Breast epithelium (tissue), 4 donors: ENCODE measurements around the gene TNFSF13. TPM values are rescaled to one million over a fixed set of nuclear protein-coding genes. Genes with fewer than 3 reads are reported as not detected.

Experiments
- DNase-seq, 2 donors: peaks; one replicate each; pipeline ENCODE4 v3.0.0-alpha.2; 2019; ENCODE audit warnings: low spot score in 2 of 2
- H3K27ac ChIP-seq, 2 donors: fragments of 200-600 bp; sonication (generic) in 1 of 2; one replicate each; pipeline ENCODE4 v1.5.1; 2016 to 2019; ENCODE audit warnings: mild to moderate bottlenecking in 1 of 2
- H3K27me3 ChIP-seq, 2 donors: fragments of 200-600 bp; sonication (generic) in 1 of 2; one replicate each; pipeline versions ENCODE4 v1.5.1 to v1.6.0; 2017 to 2019; ENCODE audit warnings: control low read depth in 1 of 2, mild to moderate bottlenecking in 1 of 2
- H3K36me3 ChIP-seq: fragments of 200-600 bp; one replicate; pipeline ENCODE4 v1.5.1; 2019
- H3K4me1 ChIP-seq, 2 donors: fragments of 200-600 bp; sonication (generic); one replicate each; pipeline ENCODE4 v1.5.1; 2016 to 2019; ENCODE audit warnings: control low read depth in 1 of 2
- H3K4me3 ChIP-seq, 3 donors: fragments of 200-600 bp; sonication (generic); 1 replicate in 2 of 3; 2 replicates in 1 of 3; pipeline ENCODE4 v1.5.1; 2016 to 2019; ENCODE audit warnings: mild to moderate bottlenecking in 3 of 3, moderate library complexity in 2 of 3
- H3K9me3 ChIP-seq, 2 donors: fragments of 200-600 bp; sonication (generic) in 1 of 2; one replicate each; pipeline ENCODE4 v1.5.1; 2016 to 2019; ENCODE audit warnings: control low read depth in 1 of 2
- CTCF ChIP-seq, 3 donors: fragments of 450-650 bp; IDR thresholded peaks; one replicate each; pipeline ENCODE4 v1.5.1; 2016 to 2017; ENCODE audit warnings: antibody characterized with exemption in 3 of 3, mild to moderate bottlenecking in 3 of 3, moderate library complexity in 3 of 3
- POLR2A ChIP-seq: fragments of 450-650 bp; IDR thresholded peaks from one replicate; pipeline ENCODE4 v1.6.1; 2016; ENCODE audit warnings: antibody characterized with exemption, mild to moderate bottlenecking, moderate library complexity
- POLR2AphosphoS5 ChIP-seq, 3 donors: sonication (generic); formaldehyde crosslinking; IDR thresholded peaks; one replicate each; pipeline ENCODE4 v1.6.1; 2017; ENCODE audit warnings: antibody characterized with exemption in 3 of 3
- intact Hi-C: fragments of 100-400 bp; cut with DNase I; formaldehyde crosslinking; loops from one replicate; pipeline ENCODE4 v1.15.1; 2023; ENCODE audit warnings: low total_unique reads
- total RNA-seq, 3 donors: library from RNA; depleted of rRNA; stranded (reverse); fragments of >200 nt; gene quantifications; one replicate each; pipeline ENCODE4 v1.1.0, GENCODE V29; 2016

Gene TNFSF13
- total RNA-seq, 3 donors from 2014 or later, result 25.2 to 36.7 (median 33.6) TPM

- Histone ChIP-seq H3K36me3 (peaks cover 5% of the 10 kb centered on the region), H3K4me3 (peak overlapping the region in 1 of 3 donors; percentile 79), H3K9me3 (no peaks in the 10 kb centered on the region), H3K4me1 (peaks cover 9 to 17% of the 10 kb centered on the region in 2 donors), H3K27ac (peak overlapping the region in 1 of 2 donors; percentile 80), H3K27me3 (no peaks in the 10 kb centered on the region)
- no peak for DNase-seq
- intact Hi-C loops, result no loop called here
- TF ChIP-seq CTCF (IDR thresholded peaks at IDR 0.05) (no peak), POLR2AphosphoS5 (IDR thresholded peaks at IDR 0.05) (no peak), POLR2A (no peak)
These were observed 29.0 kb downstream of the TNFSF13 start for GRCh38 chr17:7587420-7588151.

GRCh38 chr17:7588553-7589203, 30.1 kb downstream of the TNFSF13 start:
- H3K9me3 ChIP-seq, result no peaks in the 10 kb centered on the region
- TF ChIP-seq POLR2AphosphoS5 (IDR thresholded peaks at IDR 0.05) (no peak), CTCF (IDR thresholded peaks at IDR 0.05) (no peak), POLR2A (no peak)
- intact Hi-C loops, result no loop called here
- peaks cover 12% of the 10 kb centered on the region for H3K36me3 ChIP-seq
- H3K27ac ChIP-seq, result peak overlapping the region; percentile 68 to 80
- H3K27me3 ChIP-seq, result no peaks in the 10 kb centered on the region
- H3K4me1 ChIP-seq, result peaks cover 2 to 12% of the 10 kb centered on the region in 2 donors
- peak overlapping the region; percentile 32 to 79 (median 60) for H3K4me3 ChIP-seq
- DNase-seq, result no peak

GRCh38 chr17:7589204-7589868, 30.8 kb downstream of the TNFSF13 start:
- peak; percentile 79 to 82 for DNase-seq
- peak overlapping the region; percentile 32 to 79 (median 60) for H3K4me3 ChIP-seq
- peaks cover 12% of the 10 kb centered on the region for H3K36me3 ChIP-seq
- H3K27ac ChIP-seq, result peak overlapping the region; percentile 68 to 80
- H3K4me1 ChIP-seq, result peaks cover 2 to 11% of the 10 kb centered on the region in 2 donors
- H3K9me3 ChIP-seq, result no peaks in the 10 kb centered on the region
- H3K27me3 ChIP-seq, result no peaks in the 10 kb centered on the region
- no peak for TF ChIP-seq POLR2A
- TF ChIP-seq CTCF (IDR thresholded peaks at IDR 0.05), result peak; percentile 72 to 93 (median 80)
- TF ChIP-seq POLR2AphosphoS5 (IDR thresholded peaks at IDR 0.05), result peak; percentile 36 to 44 (median 41)
- intact Hi-C loops, result no loop called here

- Histone ChIP-seq H3K36me3 (peaks cover 12% of the 10 kb centered on the region), H3K4me1 (peaks cover 2 to 6% of the 10 kb centered on the region in 2 donors), H3K27me3 (no peaks in the 10 kb centered on the region), H3K27ac (peak within 1 kb of the TSS; percentile 68 to 80), H3K9me3 (no peaks in the 10 kb centered on the region), H3K4me3 (peak within 1 kb of the TSS; percentile 32 to 79 (median 60))
- intact Hi-C loops, result no loop called here
- no peak for DNase-seq
- TF ChIP-seq POLR2A (no peak), POLR2AphosphoS5 (IDR thresholded peaks at IDR 0.05) (no peak), CTCF (IDR thresholded peaks at IDR 0.05) (no peak)
These were observed 31.5 kb downstream of the TNFSF13 start, which contains the start of gene SOX15 for GRCh38 chr17:7589891-7590691. TSS of gene SOX15 (minus strand) at chr17:7590094. CDS start at chr17:7589676, 418 bp downstream.
